ENCODE measurements around the gene PCDHB12.
"Not testable (repeated sequence)": the region's sequence is repeated elsewhere in the genome, so short reads cannot be mapped to it uniquely, and the experiment has no call there.

Gene PCDHB12

DNA sequence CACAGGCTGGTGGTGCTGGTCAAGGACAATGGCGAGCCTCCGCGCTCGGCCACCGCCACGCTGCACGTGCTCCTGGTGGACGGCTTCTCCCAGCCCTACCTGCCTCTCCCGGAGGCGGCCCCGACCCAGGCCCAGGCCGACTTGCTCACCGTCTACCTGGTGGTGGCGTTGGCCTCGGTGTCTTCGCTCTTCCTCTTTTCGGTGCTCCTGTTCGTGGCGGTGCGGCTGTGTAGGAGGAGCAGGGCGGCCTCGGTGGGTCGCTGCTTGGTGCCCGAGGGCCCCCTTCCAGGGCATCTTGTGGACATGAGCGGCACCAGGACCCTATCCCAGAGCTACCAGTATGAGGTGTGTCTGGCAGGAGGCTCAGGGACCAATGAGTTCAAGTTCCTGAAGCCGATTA is 7.5 kb downstream of the PCDHB12 start:
- not testable (repeated sequence) for DNase-seq (ENCODE audit: extremely low read depth, low read depth)

DNA sequence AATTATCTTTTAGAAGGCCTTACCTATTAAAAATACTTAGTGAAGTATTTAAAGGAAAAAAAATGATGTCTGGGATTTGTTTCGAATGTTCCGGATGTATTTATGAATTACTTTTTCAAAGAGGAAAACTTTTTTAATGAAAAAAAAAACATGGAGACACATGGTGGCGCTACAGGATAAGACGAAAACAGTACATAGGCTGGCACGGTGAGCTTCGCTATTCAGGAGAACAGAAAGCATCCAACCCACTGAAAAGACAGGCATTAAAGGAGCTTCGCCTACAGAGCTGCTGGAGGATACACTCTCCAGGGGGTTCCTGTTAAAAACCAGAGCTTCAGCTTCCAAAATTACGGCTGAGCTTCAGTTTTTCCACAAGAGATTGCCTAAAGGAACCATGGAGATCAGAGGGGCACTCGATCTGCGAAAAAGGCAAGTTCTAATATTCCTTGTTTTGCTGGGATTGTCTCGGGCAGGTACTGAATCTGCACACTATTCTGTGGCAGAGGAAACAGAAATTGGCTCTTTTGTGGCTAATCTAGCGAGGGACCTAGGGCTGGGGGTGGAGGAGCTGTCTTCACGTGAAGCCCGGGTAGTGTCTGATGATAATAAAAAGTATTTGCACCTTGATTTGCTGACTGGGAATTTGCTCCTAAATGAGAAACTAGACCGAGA is 14.7 kb downstream of the PCDHB12 start, which contains the start of gene PCDHB14:
Gene PCDHB14 (plus strand): TSS at position 232 of the 672 bp plus-strand sequence. CDS start 163 bp downstream, at position 395.
- TF ChIP-seq, protein P1, sequence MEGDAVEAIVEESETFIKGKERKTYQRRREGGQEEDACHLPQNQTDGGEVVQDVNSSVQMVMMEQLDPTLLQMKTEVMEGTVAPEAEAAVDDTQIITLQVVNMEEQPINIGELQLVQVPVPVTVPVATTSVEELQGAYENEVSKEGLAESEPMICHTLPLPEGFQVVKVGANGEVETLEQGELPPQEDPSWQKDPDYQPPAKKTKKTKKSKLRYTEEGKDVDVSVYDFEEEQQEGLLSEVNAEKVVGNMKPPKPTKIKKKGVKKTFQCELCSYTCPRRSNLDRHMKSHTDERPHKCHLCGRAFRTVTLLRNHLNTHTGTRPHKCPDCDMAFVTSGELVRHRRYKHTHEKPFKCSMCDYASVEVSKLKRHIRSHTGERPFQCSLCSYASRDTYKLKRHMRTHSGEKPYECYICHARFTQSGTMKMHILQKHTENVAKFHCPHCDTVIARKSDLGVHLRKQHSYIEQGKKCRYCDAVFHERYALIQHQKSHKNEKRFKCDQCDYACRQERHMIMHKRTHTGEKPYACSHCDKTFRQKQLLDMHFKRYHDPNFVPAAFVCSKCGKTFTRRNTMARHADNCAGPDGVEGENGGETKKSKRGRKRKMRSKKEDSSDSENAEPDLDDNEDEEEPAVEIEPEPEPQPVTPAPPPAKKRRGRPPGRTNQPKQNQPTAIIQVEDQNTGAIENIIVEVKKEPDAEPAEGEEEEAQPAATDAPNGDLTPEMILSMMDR (IDR thresholded peaks at IDR 0.05; ENCODE audit: low read depth, low read length) = no peak
- DNase-seq (ENCODE audit: extremely low read depth, low read depth) = no peak

DNA sequence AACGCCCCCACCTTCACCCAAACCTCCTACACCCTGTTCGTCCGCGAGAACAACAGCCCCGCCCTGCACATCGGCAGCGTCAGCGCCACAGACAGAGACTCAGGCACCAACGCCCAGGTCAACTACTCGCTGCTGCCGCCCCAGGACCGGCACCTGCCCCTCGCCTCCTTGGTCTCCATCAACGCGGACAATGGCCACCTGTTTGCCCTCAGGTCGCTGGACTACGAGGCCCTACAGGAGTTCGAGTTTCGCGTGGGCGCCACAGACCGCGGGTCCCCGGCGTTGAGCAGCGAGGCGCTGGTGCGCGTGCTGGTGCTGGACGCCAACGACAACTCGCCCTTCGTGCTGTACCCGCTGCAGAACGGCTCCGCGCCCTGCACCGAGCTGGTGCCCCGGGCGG is 16.3 kb downstream of the PCDHB12 start:
- DNase-seq (ENCODE audit: extremely low read depth, low read depth) = not testable (repeated sequence)

DNA sequence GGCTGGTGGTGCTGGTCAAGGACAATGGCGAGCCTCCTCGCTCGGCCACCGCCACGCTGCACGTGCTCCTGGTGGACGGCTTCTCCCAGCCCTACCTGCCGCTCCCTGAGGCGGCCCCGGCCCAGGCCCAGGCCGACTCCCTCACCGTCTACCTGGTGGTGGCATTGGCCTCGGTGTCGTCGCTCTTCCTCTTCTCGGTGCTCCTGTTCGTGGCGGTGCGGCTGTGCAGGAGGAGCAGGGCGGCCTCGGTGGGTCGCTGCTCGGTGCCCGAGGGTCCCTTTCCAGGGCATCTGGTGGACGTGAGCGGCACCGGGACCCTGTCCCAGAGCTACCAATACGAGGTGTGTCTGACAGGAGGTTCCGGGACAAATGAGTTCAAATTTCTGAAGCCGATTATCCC is 16.9 kb downstream of the PCDHB12 start:
- not testable (repeated sequence) for DNase-seq (ENCODE audit: extremely low read depth, low read depth)

DNA sequence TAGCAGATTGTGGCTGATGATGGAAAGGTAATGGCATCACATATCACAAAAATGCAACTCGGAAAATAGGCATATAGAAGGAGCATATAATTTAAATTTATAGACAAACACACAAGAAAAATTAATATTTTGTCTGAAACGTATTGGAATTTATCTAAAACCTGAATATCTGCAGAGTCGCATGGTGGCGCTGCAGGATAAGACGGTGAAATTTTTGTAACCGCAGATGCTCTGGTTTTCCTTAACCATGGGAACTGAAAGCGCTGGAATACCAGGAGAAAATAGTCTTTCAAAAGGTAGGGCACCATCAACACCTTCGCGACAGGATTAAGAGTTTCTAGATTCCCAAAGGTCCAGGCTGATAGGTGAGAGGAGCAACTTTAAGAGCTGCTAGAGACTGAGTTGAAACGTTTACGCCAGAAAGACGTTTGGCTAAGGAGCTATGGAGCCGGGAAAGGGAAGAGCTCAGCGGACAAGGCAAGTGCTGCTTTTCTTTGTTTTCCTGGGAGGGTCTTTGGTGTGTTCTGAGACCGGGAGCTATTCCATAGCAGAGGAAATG is 25.7 kb downstream of the PCDHB12 start:
- no peak for DNase-seq (ENCODE audit: extremely low read depth, low read depth)
- TF ChIP-seq, protein P1 (IDR thresholded peaks at IDR 0.05; ENCODE audit: low read depth, low read length) = peak; percentile 5

DNA sequence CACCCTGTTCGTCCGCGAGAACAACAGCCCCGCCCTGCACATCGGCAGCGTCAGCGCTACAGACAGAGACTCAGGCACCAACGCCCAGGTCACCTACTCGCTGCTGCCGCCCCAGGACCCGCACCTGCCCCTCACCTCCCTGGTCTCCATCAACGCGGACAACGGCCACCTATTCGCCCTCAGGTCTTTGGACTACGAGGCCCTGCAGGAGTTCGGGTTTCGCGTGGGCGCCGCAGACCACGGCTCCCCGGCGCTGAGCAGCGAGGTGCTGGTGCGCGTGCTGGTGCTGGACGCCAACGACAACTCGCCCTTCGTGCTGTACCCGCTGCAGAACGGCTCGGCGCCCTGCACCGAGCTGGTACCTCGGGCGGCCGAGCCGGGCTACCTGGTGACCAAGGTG is 27.4 kb downstream of the PCDHB12 start:
- not testable (repeated sequence) for DNase-seq (ENCODE audit: extremely low read depth, low read depth)

DNA sequence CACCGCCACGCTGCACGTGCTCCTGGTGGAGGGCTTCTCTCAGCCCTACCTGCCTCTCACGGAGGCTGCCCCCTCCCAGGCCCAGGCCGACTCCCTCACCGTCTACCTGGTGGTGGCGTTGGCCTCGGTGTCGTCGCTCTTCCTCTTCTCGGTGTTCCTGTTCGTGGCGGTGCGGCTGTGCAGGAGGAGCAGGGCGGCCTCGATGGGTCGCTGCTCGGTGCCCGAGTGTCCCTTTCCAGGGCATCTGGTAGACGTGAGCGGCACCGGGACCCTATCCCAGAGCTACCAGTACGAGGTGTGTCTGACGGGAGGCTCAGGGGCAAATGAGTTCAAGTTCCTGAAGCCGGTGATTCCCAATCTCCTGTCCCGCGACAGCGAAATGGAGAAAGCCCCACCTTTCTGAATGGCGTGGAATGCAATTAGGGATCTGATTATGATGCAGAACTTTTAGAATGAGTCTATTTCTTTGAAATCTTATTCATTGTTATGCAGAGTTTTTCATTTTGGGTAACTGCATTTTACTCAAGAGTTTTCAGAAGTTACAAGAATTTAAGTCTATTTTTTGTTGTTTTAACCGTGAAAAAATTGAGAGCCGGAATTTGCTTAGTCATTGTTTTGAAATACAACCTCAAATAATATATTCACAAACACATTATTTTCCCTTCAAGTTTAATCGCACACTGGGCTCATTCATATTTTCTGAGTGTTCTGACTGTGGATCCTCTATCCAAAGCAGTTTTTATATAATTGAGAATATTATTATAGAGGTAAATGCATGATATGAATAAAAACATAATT is 28.2 kb downstream of the PCDHB12 start:
- no peak for DNase-seq (ENCODE audit: extremely low read depth, low read depth)
- TF ChIP-seq, protein P1 (IDR thresholded peaks at IDR 0.05; ENCODE audit: low read depth, low read length) = no peak

DNA sequence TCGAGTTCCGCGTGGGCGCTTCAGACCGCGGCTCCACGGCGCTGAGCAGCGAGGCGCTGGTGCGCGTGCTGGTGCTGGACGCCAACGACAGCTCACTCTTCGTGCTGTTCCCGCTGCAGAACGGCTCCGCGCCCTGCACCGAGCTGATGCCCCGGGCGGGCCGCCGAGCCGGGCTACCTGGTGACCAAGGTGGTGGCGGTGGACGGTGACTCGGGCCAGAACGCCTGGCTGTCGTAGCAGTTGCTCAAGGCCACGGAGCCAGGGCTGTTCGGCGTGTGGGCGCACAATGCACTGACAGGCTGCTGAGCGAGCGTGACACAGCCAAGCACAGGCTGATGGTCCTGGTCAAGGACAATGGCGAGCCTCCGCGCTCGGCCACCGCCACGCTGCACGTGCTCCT is 33.0 kb downstream of the PCDHB12 start:
- DNase-seq (ENCODE audit: extremely low read depth, low read depth) = no peak
- TF ChIP-seq, protein P1 (IDR thresholded peaks at IDR 0.05; ENCODE audit: low read depth, low read length) = no peak

DNA sequence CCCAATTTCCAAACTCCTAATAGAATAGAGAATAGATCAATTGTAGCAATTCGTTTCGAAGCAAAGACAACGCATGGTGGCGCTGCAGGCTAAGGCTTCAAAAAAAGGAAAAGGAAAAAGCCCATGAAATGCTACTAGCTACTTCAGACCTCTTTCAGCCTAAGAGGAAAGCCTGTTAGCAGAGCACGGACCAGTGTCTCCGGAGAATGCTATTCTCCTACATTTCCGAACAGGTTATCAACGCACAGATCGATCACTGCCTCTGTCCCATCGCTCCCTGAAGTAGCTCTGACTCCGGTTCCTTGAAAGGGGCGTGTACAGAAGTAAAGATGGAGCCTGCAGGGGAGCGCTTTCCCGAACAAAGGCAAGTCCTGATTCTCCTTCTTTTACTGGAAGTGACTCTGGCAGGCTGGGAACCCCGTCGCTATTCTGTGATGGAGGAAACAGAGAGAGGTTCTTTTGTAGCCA is 36.8 kb downstream of the PCDHB12 start, which contains the start of gene PCDHB15:
Gene PCDHB15 (plus strand): TSS at position 146 of the 468 bp plus-strand sequence. CDS start 184 bp downstream, at position 330.
- TF ChIP-seq, protein P1 (IDR thresholded peaks at IDR 0.05; ENCODE audit: low read depth, low read length) = no peak
- no peak for DNase-seq (ENCODE audit: extremely low read depth, low read depth)

DNA sequence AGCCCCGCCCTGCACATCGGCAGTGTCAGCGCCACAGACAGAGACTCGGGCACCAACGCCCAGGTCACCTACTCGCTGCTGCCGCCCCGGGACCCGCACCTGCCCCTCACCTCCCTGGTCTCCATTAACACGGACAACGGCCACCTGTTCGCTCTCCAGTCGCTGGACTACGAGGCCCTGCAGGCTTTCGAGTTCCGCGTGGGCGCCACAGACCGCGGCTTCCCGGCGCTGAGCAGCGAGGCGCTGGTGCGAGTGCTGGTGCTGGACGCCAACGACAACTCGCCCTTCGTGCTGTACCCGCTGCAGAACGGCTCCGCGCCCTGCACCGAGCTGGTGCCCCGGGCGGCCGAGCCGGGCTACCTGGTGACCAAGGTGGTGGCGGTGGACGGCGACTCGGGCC is 38.5 kb downstream of the PCDHB12 start:
- not testable (repeated sequence) for DNase-seq (ENCODE audit: extremely low read depth, low read depth)

DNA sequence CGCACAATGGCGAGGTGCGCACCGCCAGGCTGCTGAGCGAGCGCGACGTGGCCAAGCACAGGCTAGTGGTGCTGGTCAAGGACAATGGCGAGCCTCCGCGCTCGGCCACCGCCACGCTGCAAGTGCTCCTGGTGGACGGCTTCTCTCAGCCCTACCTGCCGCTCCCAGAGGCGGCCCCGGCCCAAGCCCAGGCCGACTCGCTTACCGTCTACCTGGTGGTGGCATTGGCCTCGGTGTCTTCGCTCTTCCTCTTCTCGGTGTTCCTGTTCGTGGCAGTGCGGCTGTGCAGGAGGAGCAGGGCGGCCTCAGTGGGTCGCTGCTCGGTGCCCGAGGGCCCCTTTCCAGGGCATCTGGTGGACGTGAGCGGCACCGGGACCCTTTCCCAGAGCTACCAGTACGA is 38.9 kb downstream of the PCDHB12 start:
- not testable (repeated sequence) for DNase-seq (ENCODE audit: extremely low read depth, low read depth)

All from AG09319 (cell line).